SK-N-SH treated with all-trans-retinoic acid at 6 μM for 48 hours (cell line): Measurements from ENCODE around the gene LAMB4.

Source experiments
- RARB ChIP-seq: fragments of 250-450 bp; sonication (Bioruptor Pico); IDR thresholded peaks from 2 replicates; pipeline ENCODE4 v1.8.0; 2021; ENCODE audit warnings: mild to moderate bottlenecking, moderate library complexity
- TCF4 ChIP-seq: fragments of 250-450 bp; sonication (Bioruptor Pico); IDR thresholded peaks from 2 replicates; pipeline ENCODE4 v1.8.0; 2021; ENCODE audit warnings: mild to moderate bottlenecking, moderate library complexity, borderline replicate concordance
- ZFP3 ChIP-seq: fragments of 250-450 bp; sonication (Bioruptor Pico); IDR thresholded peaks from 2 replicates; pipeline ENCODE4 v1.5.0; 2020; ENCODE audit warnings: mild to moderate bottlenecking, moderate library complexity
- ZNF8 ChIP-seq: fragments of 450-650 bp; formaldehyde crosslinking; IDR thresholded peaks from 2 replicates; pipeline ENCODE4 v1.5.0; 2020; ENCODE audit warnings: mild to moderate bottlenecking, moderate library complexity

- no peak for TF ChIP-seq ZFP3 (CRISPR knock-in tag)
- no peak for TF ChIP-seq TCF4
- no peak for TF ChIP-seq ZNF8
- no peak for TF ChIP-seq RARB (CRISPR knock-in tag)
Observed at GRCh38 chr7:108018668-108019067, 111.5 kb downstream of the LAMB4 start.
